ENCODE results near the gene ZNF837.

Gene ZNF837

GRCh38 chr19:58395220-58395978, 14.6 kb upstream of the ZNF837 start, which contains the start of gene RNF225 (continued):
- TF ChIP-seq ELK4 (IDR thresholded peaks at IDR 0.05; ENCODE audit: borderline replicate concordance, low read depth, low read length) (no peak), KLF9 (tag by site-specific recombination; IDR thresholded peaks at IDR 0.05; ENCODE audit: low read depth) (peak; percentile 82), ZBTB1 (tag by site-specific recombination; IDR thresholded peaks at IDR 0.05) (no peak), ZNF433 (tag by site-specific recombination; IDR thresholded peaks at IDR 0.05; ENCODE audit: low read depth) (no peak), ZNF398 (tag by site-specific recombination; IDR thresholded peaks at IDR 0.05) (peak; percentile 43; the same call in 1 of the 2 replicates), TSHZ1 (tag by site-specific recombination; IDR thresholded peaks at IDR 0.05; ENCODE audit: borderline replicate concordance) (no peak), ZNF654 (tag by site-specific recombination; IDR thresholded peaks at IDR 0.05; ENCODE audit: low read depth) (no peak), ZBTB11 (tag by site-specific recombination; conservative IDR thresholded peaks at IDR 0.05; ENCODE audit: low read depth) (no peak), ZNF791 (tag by site-specific recombination; IDR thresholded peaks at IDR 0.05) (no peak), SP2 (tag by site-specific recombination; IDR thresholded peaks at IDR 0.05) (peak; percentile 77), MEIS1 (CRISPR knock-in tag; IDR thresholded peaks at IDR 0.05; ENCODE audit: borderline replicate concordance) (no peak), ZNF214 (tag by site-specific recombination; IDR thresholded peaks at IDR 0.05; ENCODE audit: borderline replicate concordance) (no peak), ZNF792 (tag by site-specific recombination; IDR thresholded peaks at IDR 0.05) (no peak), MZF1 (tag by site-specific recombination; IDR thresholded peaks at IDR 0.05; ENCODE audit: borderline replicate concordance) (peak; percentile 68), SCRT2 (tag by site-specific recombination; IDR thresholded peaks at IDR 0.05) (peak; percentile 54), ZNF623 (tag by site-specific recombination; IDR thresholded peaks at IDR 0.05) (no peak), ZBTB7A (tag by site-specific recombination; IDR thresholded peaks at IDR 0.05; ENCODE audit: low read depth) (no peak), ZNF530 (tag by site-specific recombination; IDR thresholded peaks at IDR 0.05; ENCODE audit: low read depth) (no peak), ZNF350 (tag by site-specific recombination; IDR thresholded peaks at IDR 0.05) (no peak), ZNF843 (tag by site-specific recombination; IDR thresholded peaks at IDR 0.05) (no peak), SP3 (tag by site-specific recombination; IDR thresholded peaks at IDR 0.05) (peak; percentile 59; the same call in 1 of the 2 replicates)
- TF ChIP-seq, protein P1, sequence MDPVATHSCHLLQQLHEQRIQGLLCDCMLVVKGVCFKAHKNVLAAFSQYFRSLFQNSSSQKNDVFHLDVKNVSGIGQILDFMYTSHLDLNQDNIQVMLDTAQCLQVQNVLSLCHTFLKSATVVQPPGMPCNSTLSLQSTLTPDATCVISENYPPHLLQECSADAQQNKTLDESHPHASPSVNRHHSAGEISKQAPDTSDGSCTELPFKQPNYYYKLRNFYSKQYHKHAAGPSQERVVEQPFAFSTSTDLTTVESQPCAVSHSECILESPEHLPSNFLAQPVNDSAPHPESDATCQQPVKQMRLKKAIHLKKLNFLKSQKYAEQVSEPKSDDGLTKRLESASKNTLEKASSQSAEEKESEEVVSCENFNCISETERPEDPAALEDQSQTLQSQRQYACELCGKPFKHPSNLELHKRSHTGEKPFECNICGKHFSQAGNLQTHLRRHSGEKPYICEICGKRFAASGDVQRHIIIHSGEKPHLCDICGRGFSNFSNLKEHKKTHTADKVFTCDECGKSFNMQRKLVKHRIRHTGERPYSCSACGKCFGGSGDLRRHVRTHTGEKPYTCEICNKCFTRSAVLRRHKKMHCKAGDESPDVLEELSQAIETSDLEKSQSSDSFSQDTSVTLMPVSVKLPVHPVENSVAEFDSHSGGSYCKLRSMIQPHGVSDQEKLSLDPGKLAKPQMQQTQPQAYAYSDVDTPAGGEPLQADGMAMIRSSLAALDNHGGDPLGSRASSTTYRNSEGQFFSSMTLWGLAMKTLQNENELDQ (tag by site-specific recombination; IDR thresholded peaks at IDR 0.05; ENCODE audit: low read depth): no peak
- TF ChIP-seq, protein P2, sequence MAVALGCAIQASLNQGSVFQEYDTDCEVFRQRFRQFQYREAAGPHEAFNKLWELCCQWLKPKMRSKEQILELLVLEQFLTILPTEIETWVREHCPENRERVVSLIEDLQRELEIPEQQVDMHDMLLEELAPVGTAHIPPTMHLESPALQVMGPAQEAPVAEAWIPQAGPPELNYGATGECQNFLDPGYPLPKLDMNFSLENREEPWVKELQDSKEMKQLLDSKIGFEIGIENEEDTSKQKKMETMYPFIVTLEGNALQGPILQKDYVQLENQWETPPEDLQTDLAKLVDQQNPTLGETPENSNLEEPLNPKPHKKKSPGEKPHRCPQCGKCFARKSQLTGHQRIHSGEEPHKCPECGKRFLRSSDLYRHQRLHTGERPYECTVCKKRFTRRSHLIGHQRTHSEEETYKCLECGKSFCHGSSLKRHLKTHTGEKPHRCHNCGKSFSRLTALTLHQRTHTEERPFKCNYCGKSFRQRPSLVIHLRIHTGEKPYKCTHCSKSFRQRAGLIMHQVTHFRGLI (tag by site-specific recombination; IDR thresholded peaks at IDR 0.05): 0 out of 2 replicates have a peak, but pooled peaks have one; percentile 52

Measured in HEK293 (cell line).